ENCODE data around the gene COPZ1.
"Not testable (repeated sequence)": the region's sequence is repeated elsewhere in the genome, so short reads cannot be mapped to it uniquely, and the experiment has no call there.

COPZ1 gene

DNA sequence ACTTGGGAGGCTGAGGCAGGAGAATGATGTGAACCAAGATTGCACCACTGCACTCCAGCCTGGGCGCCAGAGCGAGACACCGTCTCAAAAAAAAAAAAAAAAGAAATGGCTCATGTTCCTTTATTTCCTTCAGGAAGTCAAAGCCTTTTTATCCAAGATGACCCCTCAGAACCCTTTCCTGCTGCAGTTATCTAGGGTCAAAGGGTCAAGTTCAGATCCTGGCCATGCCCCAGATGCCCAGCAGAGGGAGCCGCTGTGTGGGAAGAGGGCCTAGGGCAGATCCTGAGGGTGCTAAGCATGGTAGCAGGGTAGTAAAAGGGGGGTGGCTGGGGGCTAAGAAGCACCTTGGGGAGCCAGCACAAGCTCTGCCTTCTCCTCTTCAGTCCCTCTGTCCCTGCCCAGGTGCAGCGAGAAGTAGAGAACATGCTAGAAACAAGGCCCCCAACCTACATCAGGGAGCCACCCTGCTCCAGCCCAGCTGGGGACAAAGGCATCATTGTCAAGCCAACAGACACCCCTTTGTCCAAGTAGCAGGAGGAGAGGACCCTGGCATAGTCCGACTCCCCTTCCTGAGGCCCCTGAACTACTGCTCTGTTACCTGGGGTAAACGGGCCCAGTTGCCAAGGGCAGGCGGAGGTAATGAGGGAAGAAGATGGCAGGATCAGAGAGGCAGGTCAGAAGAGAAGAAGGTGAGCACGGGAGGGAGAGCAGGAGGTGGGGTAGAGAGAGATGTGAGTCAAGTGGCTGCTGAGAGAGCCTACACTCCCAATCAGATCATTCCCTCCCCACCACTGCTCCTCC, 30.6 kb upstream of the COPZ1 start:
- FAIRE-seq (no peak), DNase-seq (ENCODE audit: insufficient read length, low spot score) (peak; percentile 49)

DNA sequence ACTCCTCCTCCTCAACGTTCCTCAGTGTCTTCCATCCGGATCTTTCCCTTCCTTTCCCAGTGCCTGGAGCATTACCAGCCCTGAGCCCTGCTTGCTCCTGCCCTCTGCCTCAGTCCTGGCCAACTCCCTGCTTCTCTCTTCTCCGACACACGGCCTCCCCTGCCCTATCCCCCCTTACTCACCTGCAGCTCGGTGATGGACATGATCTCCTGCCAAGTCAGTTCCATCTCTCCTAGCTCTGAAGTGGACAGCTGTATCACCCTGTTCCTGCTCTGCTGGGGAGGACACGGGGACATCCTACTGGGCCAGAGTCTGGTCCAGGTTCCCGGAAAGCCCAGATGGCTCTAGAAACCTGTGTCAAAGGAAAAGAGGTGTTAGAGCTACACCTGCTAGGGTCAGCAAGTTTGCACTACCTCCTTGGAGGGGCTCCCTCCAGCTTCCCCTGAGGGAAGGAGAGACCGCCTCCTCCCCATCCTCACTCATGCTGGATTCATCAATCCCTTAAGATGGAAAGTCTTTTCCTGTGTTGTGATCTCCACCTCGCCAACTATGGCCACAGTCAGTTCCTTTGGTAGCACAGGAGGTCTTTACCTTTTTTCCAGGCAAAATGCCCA, 29.9 kb upstream of the COPZ1 start:
- FAIRE-seq (no peak), DNase-seq (ENCODE audit: insufficient read length, low spot score) (no peak)

GRCh38 chr12:54296393-54297099, 28.4 kb upstream of the COPZ1 start:
- no peak for DNase-seq (ENCODE audit: insufficient read length, low spot score)
- no peak for FAIRE-seq

DNA sequence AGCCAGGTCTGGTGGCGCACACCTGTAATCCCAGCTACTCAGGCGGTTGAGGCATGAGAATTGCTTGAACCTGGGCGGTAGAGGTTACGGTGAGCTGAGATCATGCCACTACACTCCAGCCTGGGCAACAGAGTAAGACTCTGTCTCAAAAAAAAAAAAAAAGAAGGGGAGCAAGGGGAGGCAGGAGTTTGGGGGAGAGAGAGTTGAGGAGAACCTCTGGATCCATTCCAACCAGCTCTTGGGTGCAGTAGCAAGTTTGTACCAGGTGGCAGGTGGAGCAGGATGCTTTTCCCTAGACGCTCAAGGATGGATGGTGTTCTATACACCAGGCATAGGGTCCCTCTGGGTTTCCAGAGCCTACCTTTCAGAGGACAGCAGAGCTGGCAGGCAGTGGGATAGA, 26.0 kb upstream of the COPZ1 start:
- DNase-seq (ENCODE audit: insufficient read length, low spot score) (no peak), FAIRE-seq (no peak)

DNA sequence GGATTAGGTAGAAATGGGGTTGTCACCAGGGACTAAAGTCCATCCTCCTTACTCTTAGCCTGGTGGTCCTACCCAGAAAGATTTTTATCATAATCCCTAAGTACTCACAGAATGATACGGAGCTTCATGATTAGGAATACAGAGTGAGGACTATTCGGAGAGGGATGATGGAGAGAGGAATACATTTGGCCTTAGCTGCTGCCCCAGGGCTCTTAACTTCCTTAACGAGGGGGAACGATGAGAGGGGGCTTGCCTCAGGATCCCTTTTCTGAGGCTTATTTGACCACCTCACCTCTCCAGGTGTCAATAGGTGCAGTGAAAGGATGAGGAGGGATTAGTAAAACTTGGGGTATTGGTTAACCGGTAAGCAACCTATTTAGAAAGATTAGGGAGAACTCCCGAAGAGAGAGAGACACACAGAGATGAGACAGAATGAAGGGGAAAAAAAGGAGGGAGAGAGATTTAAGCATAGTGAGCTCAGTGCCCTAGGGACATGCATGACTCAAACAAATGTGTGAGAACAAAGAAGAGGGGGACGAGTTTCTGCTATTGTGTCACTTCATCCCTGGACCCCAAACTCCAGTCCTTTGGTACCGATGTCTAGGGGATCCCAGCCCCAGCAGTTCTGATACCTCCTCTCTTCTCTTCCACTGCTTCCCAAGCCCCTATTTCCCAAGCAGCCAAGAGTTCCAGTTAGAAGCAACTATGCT, 25.3 kb upstream of the COPZ1 start:
- FAIRE-seq (no peak), DNase-seq (ENCODE audit: insufficient read length, low spot score) (no peak)

- no peak for DNase-seq (ENCODE audit: insufficient read length, low spot score)
- FAIRE-seq = no peak
These were observed 24.7 kb upstream of the COPZ1 start for GRCh38 chr12:54300225-54300731.

GRCh38 chr12:54300732-54301427, 24.1 kb upstream of the COPZ1 start, which contains the start of gene NFE2:
Gene NFE2, minus strand, starts transcription at chr12:54301015. Its CDS starts 5,767 bp downstream, at chr12:54295248.
- DNase-seq (ENCODE audit: insufficient read length, low spot score) = no peak
- no peak for FAIRE-seq

DNA sequence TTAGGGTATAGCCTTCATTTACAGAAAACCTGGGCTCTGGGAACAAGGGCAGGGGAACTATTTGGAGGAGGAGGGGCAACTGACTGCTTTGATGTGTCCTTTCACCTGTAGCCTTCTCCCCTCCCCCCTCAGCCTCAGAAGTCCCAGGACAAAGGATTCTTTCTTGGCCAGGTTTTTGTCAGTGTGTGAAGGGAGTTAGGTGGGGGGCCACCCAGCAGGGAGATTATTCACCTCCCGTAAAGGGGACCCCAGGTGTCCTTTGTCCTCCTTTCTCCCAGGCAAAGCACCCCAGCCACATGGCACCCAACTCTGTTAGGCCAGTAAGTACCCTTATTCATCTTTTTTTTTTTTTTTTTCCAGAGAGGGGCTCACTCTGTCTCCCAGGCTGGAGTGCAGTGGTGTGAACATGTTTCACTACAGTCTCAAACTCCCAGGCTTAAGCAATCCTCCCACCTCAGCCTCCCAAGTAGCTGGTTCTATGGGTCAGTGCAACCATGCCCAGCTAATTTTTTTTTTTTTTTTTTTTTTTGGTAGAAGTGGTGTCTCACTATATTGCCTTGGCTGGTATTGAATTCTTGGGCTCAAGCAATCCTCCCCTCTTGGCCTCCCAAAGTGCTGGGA, 23.4 kb upstream of the COPZ1 start:
- DNase-seq (ENCODE audit: insufficient read length, low spot score) = no peak
- no peak for FAIRE-seq

- DNase-seq (ENCODE audit: insufficient read length, low spot score) = no peak
- FAIRE-seq = no peak
These were observed 21.3 kb upstream of the COPZ1 start for GRCh38 chr12:54303640-54304039.

DNA sequence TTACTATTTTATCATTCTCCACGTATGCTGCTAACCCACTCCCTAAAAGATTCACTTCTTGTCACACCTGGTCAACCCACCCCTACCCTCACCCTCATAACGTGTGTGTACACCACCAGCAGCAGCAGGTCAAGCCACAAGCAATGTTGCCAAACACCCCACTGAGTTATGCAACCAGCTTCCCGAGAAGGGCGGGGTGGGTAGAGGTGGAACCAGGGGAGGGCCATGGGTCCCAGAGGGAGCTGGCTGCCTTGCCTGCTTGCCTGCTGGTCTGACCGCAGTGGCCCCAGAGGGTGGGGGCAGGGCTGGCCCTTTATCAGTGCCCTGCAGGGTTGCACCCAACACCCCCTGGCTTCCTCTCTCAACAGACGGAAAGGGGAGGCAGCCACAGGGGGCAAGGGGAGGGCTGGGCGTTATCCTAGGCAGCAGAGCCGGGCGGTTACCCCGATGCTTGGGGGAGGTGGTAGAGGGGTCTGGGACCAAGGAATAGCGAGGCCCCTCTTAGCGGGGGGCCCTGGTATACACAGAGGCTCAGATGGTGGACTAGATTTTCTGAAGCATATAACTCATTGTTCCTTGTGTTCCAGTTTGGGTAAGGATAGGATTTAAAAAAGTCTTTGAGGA, 20.6 kb upstream of the COPZ1 start:
- DNase-seq (ENCODE audit: insufficient read length, low spot score) = no peak
- no peak for FAIRE-seq

- no peak for FAIRE-seq
- DNase-seq (ENCODE audit: insufficient read length, low spot score) = no peak
These were observed 17.8 kb upstream of the COPZ1 start for GRCh38 chr12:54306925-54307741.

GRCh38 chr12:54311051-54311450, 13.9 kb upstream of the COPZ1 start:
- no peak for DNase-seq (ENCODE audit: insufficient read length, low spot score)
- no peak for FAIRE-seq

GRCh38 chr12:54312309-54312708, 12.6 kb upstream of the COPZ1 start:
- FAIRE-seq; DNase-seq (ENCODE audit: insufficient read length, low spot score): not testable (repeated sequence)

- FAIRE-seq (no peak), DNase-seq (ENCODE audit: insufficient read length, low spot score) (no peak)
These were observed 3.6 kb upstream of the COPZ1 start for GRCh38 chr12:54321363-54321762.

DNA sequence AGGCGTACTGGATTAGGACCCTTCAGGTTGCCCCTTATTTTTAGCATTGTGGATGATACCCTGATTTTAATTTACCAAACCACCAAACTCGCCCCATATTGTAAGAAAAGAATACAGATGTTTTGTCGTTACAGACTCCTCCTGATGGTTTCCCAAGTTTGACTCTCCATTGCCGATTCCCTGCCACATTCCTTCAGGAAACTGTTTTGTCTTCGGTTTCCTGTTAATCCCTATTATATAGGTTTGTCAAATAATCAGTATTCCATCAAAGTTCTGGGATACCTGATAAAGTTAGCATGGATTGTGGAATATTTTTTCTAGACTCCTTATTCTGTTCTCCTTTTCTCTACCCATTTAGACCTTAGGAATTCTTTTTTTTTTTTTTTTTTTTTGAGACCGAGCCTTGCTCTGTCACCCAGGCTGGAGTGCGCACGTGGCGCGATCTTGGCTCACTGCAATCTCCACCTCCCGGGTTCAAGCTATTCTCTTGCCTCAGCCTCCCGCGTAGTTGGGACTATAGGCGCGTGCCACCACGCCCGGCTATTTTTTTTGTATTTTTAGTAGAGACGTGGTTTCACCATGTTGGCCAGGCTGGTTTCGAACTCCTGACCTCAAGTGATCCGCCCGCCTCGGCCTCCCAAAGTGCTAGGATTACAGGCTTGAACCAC, 645 bp downstream of the COPZ1 start:
- DNase-seq (ENCODE audit: insufficient read length, low spot score); FAIRE-seq: not testable (repeated sequence)

DNA sequence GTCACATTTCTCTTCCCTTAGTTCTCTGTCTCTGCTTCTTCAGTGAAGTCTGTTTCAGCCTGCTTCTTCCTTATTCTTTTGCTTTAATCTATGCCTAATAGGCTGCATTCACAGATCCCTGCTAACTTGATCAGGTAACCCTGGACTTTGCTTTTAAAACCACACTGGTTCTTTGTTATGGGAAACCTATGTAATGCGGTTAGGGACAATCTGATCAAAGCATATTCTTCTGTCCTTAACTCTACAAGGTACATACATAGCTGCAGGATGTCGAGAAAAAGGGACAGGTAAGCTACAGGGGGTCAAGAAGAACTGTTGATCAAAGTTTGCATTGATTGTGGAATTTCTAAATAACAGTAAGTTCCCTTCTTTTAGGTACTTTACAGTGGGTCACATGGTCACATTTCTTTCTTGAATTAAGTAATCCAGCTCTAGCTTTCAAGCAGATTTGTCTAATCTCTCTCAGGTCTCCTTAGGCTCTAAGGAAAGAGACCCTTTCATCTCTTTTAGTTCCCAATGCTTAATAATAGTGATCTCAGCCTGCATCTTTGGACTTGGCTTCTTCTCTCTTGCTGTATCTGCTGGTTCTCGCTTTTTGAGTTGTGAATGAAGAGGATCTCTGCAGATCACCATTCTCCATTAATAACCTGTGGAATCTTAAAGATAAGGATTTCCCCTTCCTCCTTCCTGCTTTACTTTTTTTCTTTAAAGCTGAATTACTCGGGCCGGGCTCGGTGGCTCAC, 3.8 kb downstream of the COPZ1 start:
- no peak for FAIRE-seq

GRCh38 chr12:54329759-54330158, 4.8 kb downstream of the COPZ1 start:
- FAIRE-seq (no peak), DNase-seq (ENCODE audit: insufficient read length, low spot score) (no peak)

More for the DNA sequence above, 3.8 kb downstream of the COPZ1 start:
- no peak for DNase-seq (ENCODE audit: insufficient read length, low spot score)
